Fibroblast of villous mesenchyme (primary cell): ENCODE data around the gene OR1Q1. TPM values are rescaled to one million over a fixed set of nuclear protein-coding genes. Genes with fewer than 3 reads are reported as not detected.
"Not testable (repeated sequence)": the region's sequence is repeated elsewhere in the genome, so short reads cannot be mapped to it uniquely, and the experiment has no call there.

Source experiments
- DNase-seq: peaks from one replicate; pipeline ENCODE4 v3.0.0-alpha.2; 2010; ENCODE audit warnings: low read depth
- H3K4me3 ChIP-seq: 2 replicates; pipeline ENCODE4 v1.5.1; 2011; ENCODE audit warnings: low read depth, mild to moderate bottlenecking, low read length
- CTCF ChIP-seq: IDR thresholded peaks from 2 replicates; pipeline ENCODE4 v1.5.1; 2012; ENCODE audit warnings: low read depth, mild to moderate bottlenecking, low read length; ENCODE audit not compliant: insufficient read depth
- total RNA-seq: library from RNA; depleted of rRNA; stranded (reverse); fragments of >200 nt; gene quantifications from 2 replicates; pipeline ENCODE4 v1.2.3, GENCODE V29; 2012

Gene OR1Q1
- not detected in 2 replicates for total RNA-seq

- no peak within 1 kb of the TSS for H3K4me3 ChIP-seq
- no peak for TF ChIP-seq CTCF
- no peak for DNase-seq
These were observed at the start of gene OR1Q1 for GRCh38 chr9:122614362-122614761. OR1Q1 (plus strand) TSS chr9:122614738; CDS start chr9:122614738, 0 bp downstream.

- DNase-seq = no peak
- H3K4me3 ChIP-seq = no peak overlapping the region
- TF ChIP-seq CTCF = no peak
These were observed 46.6 kb upstream of the OR1Q1 start for GRCh38 chr9:122567901-122568300.

- no peak for TF ChIP-seq CTCF
- DNase-seq = no peak
- no peak overlapping the region for H3K4me3 ChIP-seq
These were observed 42.1 kb upstream of the OR1Q1 start for GRCh38 chr9:122572456-122572855.

- no peak for TF ChIP-seq CTCF
- no peak for DNase-seq
- no peak overlapping the region for H3K4me3 ChIP-seq
These were observed 34.7 kb upstream of the OR1Q1 start for GRCh38 chr9:122579874-122580273.

GRCh38 chr9:122580360-122580759 is 34.2 kb upstream of the OR1Q1 start:
- peak; percentile 44 for DNase-seq
- H3K4me3 ChIP-seq = no peak overlapping the region
- TF ChIP-seq CTCF = no peak

- not testable (repeated sequence) for H3K4me3 ChIP-seq, DNase-seq
These were observed 31.3 kb upstream of the OR1Q1 start, which contains the start of gene OR1L8 for GRCh38 chr9:122583284-122583683. OR1L8 (minus strand) TSS chr9:122583384; CDS start chr9:122568477, 14,907 bp downstream.

GRCh38 chr9:122605691-122606090 is 8.8 kb upstream of the OR1Q1 start:
- DNase-seq = no peak
- H3K4me3 ChIP-seq = no peak overlapping the region

More at GRCh38 chr9:122605691-122606090, 8.8 kb upstream of the OR1Q1 start:
- no peak for TF ChIP-seq CTCF
